Measurements from ENCODE around the gene MTA1. TPM values are rescaled to one million over a fixed set of nuclear protein-coding genes. Genes with fewer than 3 reads are reported as not detected.

Gene MTA1
- total RNA-seq, 4 donors from 2014 or later, result 62.9 to 218 (median 108) TPM

DNA sequence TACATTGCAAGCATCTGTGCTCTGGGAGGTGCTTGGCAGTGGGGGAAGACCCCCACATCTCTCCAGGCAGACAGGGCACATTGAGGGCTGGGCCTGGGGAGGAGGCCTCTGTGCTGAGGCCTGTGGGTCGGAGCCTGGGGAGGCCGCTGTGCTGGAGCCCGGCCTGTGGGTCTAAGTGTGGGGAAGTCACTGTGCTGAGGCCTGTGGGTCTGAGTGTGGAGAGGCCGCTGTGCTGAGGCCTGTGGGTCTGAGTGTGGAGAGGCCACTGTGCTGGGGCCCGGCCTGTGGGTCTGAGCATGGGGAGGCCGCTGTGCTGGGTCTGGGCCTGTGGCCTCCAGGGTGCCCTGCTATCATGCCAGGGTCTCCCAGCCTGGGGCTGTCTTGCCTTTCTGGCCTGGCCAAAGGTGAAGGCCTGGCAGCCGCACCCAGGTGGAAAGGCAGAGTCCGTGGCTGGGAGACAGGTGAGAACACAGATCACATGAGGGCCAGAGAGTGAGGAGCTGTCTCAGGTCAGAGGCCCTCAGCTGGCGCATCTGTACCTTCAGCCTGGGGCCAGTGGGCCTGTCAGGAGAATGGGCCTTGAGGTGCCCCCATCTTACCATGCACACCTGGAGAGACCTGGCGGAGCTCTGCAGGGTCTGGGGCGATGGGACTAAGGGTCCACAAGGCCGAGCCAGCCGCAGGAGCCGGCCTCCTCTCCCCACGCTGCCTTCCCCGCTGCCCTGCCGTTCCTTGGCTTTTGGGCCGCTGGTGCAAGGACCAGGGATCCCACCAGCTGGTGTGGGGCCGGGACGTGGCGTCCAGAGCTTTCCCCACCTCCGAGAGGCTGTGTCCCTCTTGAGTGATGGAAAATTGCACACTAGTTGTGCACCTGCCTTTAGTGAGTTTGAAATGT, 36.4 kb downstream of the MTA1 start:
- no peaks in the 10 kb centered on the region for H3K4me1 ChIP-seq
- no peak overlapping the region for H3K4me3 ChIP-seq
- no peaks in the 10 kb centered on the region for H3K36me3 ChIP-seq
- no peaks in the 10 kb centered on the region for H3K9me3 ChIP-seq
- no peak for TF ChIP-seq CTCF (IDR thresholded peaks at IDR 0.05)
- TF ChIP-seq POLR2A (IDR thresholded peaks at IDR 0.05), result no peak
- H3K27ac ChIP-seq, result no peak overlapping the region
- no peak for DNase-seq
- intact Hi-C loops (cut with DNase I; ENCODE audit: low total_unique reads), result no loop called here
- H3K27me3 ChIP-seq, result no peaks in the 10 kb centered on the region

GRCh38 chr14:105456736-105457617, 37.4 kb downstream of the MTA1 start:
- TF ChIP-seq POLR2A (IDR thresholded peaks at IDR 0.05), result no peak
- no peak for TF ChIP-seq CTCF (IDR thresholded peaks at IDR 0.05)
- Histone ChIP-seq H3K27me3 (no peaks in the 10 kb centered on the region), H3K36me3 (no peaks in the 10 kb centered on the region), H3K4me3 (no peak overlapping the region), H3K9me3 (no peaks in the 10 kb centered on the region), H3K27ac (no peak overlapping the region), H3K4me1 (no peaks in the 10 kb centered on the region)
- intact Hi-C loops (cut with DNase I; ENCODE audit: low total_unique reads), result no loop called here
- DNase-seq, result no peak

GRCh38 chr14:105458010-105458409, 38.4 kb downstream of the MTA1 start:
- DNase-seq, result no peak
- Histone ChIP-seq H3K4me3 (no peak overlapping the region), H3K27ac (no peak overlapping the region), H3K4me1 (no peaks in the 10 kb centered on the region), H3K9me3 (no peaks in the 10 kb centered on the region), H3K27me3 (no peaks in the 10 kb centered on the region), H3K36me3 (no peaks in the 10 kb centered on the region)
- intact Hi-C loops (cut with DNase I; ENCODE audit: low total_unique reads), result no loop called here
- TF ChIP-seq POLR2A (IDR thresholded peaks at IDR 0.05) (no peak), CTCF (IDR thresholded peaks at IDR 0.05) (no peak)

GRCh38 chr14:105458571-105458970, 38.9 kb downstream of the MTA1 start:
- DNase-seq, result no peak
- no peak overlapping the region for H3K27ac ChIP-seq
- intact Hi-C loops (cut with DNase I; ENCODE audit: low total_unique reads), result no loop called here
- H3K36me3 ChIP-seq, result no peaks in the 10 kb centered on the region
- TF ChIP-seq POLR2A (IDR thresholded peaks at IDR 0.05) (no peak), CTCF (IDR thresholded peaks at IDR 0.05) (no peak)
- no peaks in the 10 kb centered on the region for H3K9me3 ChIP-seq
- no peaks in the 10 kb centered on the region for H3K27me3 ChIP-seq
- H3K4me3 ChIP-seq, result no peak overlapping the region
- H3K4me1 ChIP-seq, result no peaks in the 10 kb centered on the region

- DNase-seq, result no peak
- Histone ChIP-seq H3K27ac (no peak overlapping the region), H3K36me3 (no peaks in the 10 kb centered on the region), H3K4me3 (no peak overlapping the region), H3K27me3 (no peaks in the 10 kb centered on the region), H3K9me3 (no peaks in the 10 kb centered on the region), H3K4me1 (no peaks in the 10 kb centered on the region)
- intact Hi-C loops (cut with DNase I; ENCODE audit: low total_unique reads), result no loop called here
- no peak for TF ChIP-seq POLR2A (IDR thresholded peaks at IDR 0.05)
- no peak for TF ChIP-seq CTCF (IDR thresholded peaks at IDR 0.05)
These were observed 40.5 kb downstream of the MTA1 start for GRCh38 chr14:105460116-105460515.

Measured in uterus (tissue), 4 donors.